Endothelial cell of umbilical vein (primary cell): ENCODE measurements around the gene ARHGEF6. TPM values are rescaled to one million over a fixed set of nuclear protein-coding genes. Genes with fewer than 3 reads are reported as not detected.

ENCODE experiments used
- BruUV-seq: library from RNA; stranded (reverse); fragments of 400-500 nt; replicated peaks from 2 replicates; lab custom pipeline; 2021; lab: Mats Ljungman, UMichigan
- CTCF ChIA-PET: fragments of 300-600, 350-600 bp; sonication (Branson Sonifier 250); formaldehyde crosslinking; loops from one replicate; lab custom pipeline; 2021; ENCODE audit warnings: antibody characterized with exemption, inconsistent platforms; lab: Charles Lee
- POLR2A ChIA-PET: fragments of 300-600, 350-600 bp; sonication (Branson Sonifier 250); formaldehyde crosslinking; loops from one replicate; lab custom pipeline; 2021; ENCODE audit warnings: antibody characterized with exemption, inconsistent platforms; lab: Charles Lee
- DNase-seq: peaks from one replicate; pipeline ENCODE4 v3.0.0-alpha.2; 2011; ENCODE audit warnings: low read depth, low spot score
- FAIRE-seq: peaks from 2 replicates; lab custom pipeline; 2011; peaks lifted over from hg19 to GRCh38; lab: Jason Lieb, UNC
- H2AFZ ChIP-seq: 2 replicates; pipeline ENCODE4 v1.6.0; 2012; ENCODE audit warnings: low read depth, low read length, control low read depth, inconsistent platforms
- H3K27ac ChIP-seq: 2 replicates; pipeline ENCODE4 v1.5.1; 2011; ENCODE audit warnings: low read depth, mild to moderate bottlenecking, control low read depth, low read length, moderate library complexity; ENCODE audit not compliant: insufficient read depth
- H3K27me3 ChIP-seq, 2 experiments: 2 replicates each; pipeline versions ENCODE4 v1.6.0 to v1.6.1; 2011; ENCODE audit warnings: low read length in 2 of 2, mixed read lengths in 1 of 2; ENCODE audit not compliant: control insufficient read depth in 2 of 2, insufficient read depth in 2 of 2
- H3K36me3 ChIP-seq, 2 experiments: 2 replicates in 1 of 2; 3 replicates in 1 of 2; pipeline ENCODE4 v1.5.1; 2011; ENCODE audit warnings: low read length in 2 of 2, mild to moderate bottlenecking in 1 of 2, moderate library complexity in 1 of 2; ENCODE audit not compliant: control insufficient read depth in 2 of 2, insufficient read depth in 2 of 2; ENCODE audit errors: extremely low read depth in 1 of 2
- H3K4me1 ChIP-seq: 3 replicates; pipeline ENCODE4 v1.5.1; 2011; ENCODE audit warnings: mild to moderate bottlenecking, low read length; ENCODE audit not compliant: control insufficient read depth, insufficient read depth; ENCODE audit errors: extremely low read depth
- H3K4me2 ChIP-seq: 2 replicates; pipeline ENCODE4 v1.6.1; 2011; ENCODE audit warnings: low read length, control low read depth, mixed read lengths; ENCODE audit not compliant: insufficient read depth
- H3K4me3 ChIP-seq, 3 experiments: fragments of 200-600 bp in 1 of 3; sonication (generic), shearing (Covaris generic) in 1 of 3; replicated peaks in 1 of 3; 2 replicates each; pipeline ENCODE4 v1.5.1; 2011 to 2016; ENCODE audit warnings: control low read depth in 3 of 3, low read length in 3 of 3, mild to moderate bottlenecking in 2 of 3, inconsistent platforms in 1 of 3, low read depth in 1 of 3, moderate library complexity in 1 of 3; ENCODE audit not compliant: insufficient read depth in 1 of 3
- H3K79me2 ChIP-seq: 2 replicates; pipeline ENCODE4 v1.6.0; 2012; ENCODE audit warnings: low read length, inconsistent platforms; ENCODE audit not compliant: control insufficient read depth, insufficient read depth
- H3K9ac ChIP-seq: replicated peaks from 2 replicates; pipeline ENCODE3; 2011; ENCODE audit warnings: low read length, control low read depth; ENCODE audit not compliant: insufficient read depth; ENCODE audit errors: extremely low read depth
- H3K9me1 ChIP-seq: replicated peaks from 3 replicates; pipeline ENCODE4 v1.6.0; 2011; ENCODE audit warnings: mild to moderate bottlenecking, low read length; ENCODE audit not compliant: control insufficient read depth, insufficient read depth; ENCODE audit errors: extremely low read depth
- H3K9me3 ChIP-seq: replicated peaks from 2 replicates; pipeline ENCODE4 v1.5.1; 2012; ENCODE audit warnings: low read length, inconsistent platforms; ENCODE audit not compliant: control insufficient read depth, insufficient read depth
- H4K20me1 ChIP-seq: replicated peaks from 2 replicates; pipeline ENCODE3; 2011; ENCODE audit warnings: mild to moderate bottlenecking, low read length; ENCODE audit not compliant: control insufficient read depth, insufficient read depth; ENCODE audit errors: extremely low read depth
- EZH2 ChIP-seq: IDR thresholded peaks from 2 replicates; pipeline ENCODE4 v1.6.1; 2012; ENCODE audit warnings: borderline replicate concordance, low read depth, mild to moderate bottlenecking, moderate library complexity, low read length, inconsistent platforms; ENCODE audit not compliant: severe bottlenecking
- FOS ChIP-seq: IDR thresholded peaks from 2 replicates; pipeline ENCODE4 v1.6.1; 2011; ENCODE audit warnings: mild to moderate bottlenecking, low read length, moderate library complexity, borderline replicate concordance; ENCODE audit not compliant: insufficient read depth
- GATA2 ChIP-seq: IDR thresholded peaks from 2 replicates; pipeline ENCODE4 v1.7.0; 2011; ENCODE audit warnings: low read depth, mild to moderate bottlenecking, moderate library complexity, mixed read lengths, low read length; ENCODE audit not compliant: insufficient read length, insufficient read depth
- JUN ChIP-seq: IDR thresholded peaks from 2 replicates; pipeline ENCODE4 v1.6.1; 2011; ENCODE audit warnings: borderline replicate concordance, low read depth; ENCODE audit not compliant: insufficient read length, insufficient read depth
- MYC ChIP-seq: IDR thresholded peaks from one replicate; pipeline ENCODE4 v1.6.1; 2011; ENCODE audit warnings: mild to moderate bottlenecking, low read depth, low read length
- POLR2A ChIP-seq: IDR thresholded peaks from 2 replicates; pipeline ENCODE4 v1.6.1; 2012; ENCODE audit warnings: low read depth, mild to moderate bottlenecking, control low read depth, low read length
- POLR2AphosphoS5 ChIP-seq: IDR thresholded peaks from 2 replicates; pipeline ENCODE4 v1.6.1; 2012; ENCODE audit warnings: low read depth, mild to moderate bottlenecking, control low read depth, low read length, moderate library complexity; ENCODE audit not compliant: insufficient read depth
- dilution Hi-C: fragments of 300-500 bp; cut with MboI; formaldehyde crosslinking; loops from one replicate; pipeline ENCODE4 v1.15.0; 2019; ENCODE audit warnings: low sequenced_read_pairs; ENCODE audit not compliant: extremely low pct_ligation_motif_present
- intact Hi-C: fragments of 100-400 bp; cut with micrococcal nuclease; formaldehyde crosslinking; loops from one replicate; pipeline ENCODE4 v1.10.0; 2022
- polyA plus RNA-seq, 4 experiments: library from polyadenylated mRNA; depleted of rRNA in 3 of 4; stranded (reverse) in 3 of 4; unstranded in 1 of 4; fragments of >200 nt; gene quantifications; 2 replicates each; pipeline versions ENCODE4 v1.2.1 to v1.2.3, GENCODE V29; 2011 to 2012; ENCODE audit warnings: missing spikeins in 1 of 4
- total RNA-seq: library from RNA; stranded (reverse); gene quantifications from 2 replicates; pipeline ENCODE4 v1.2.3, GENCODE V29; 2021
- TF ChIP-seq, protein P1 (sequence below): IDR thresholded peaks from 2 replicates; pipeline ENCODE4 v1.6.1; 2011; ENCODE audit not compliant: insufficient read depth, insufficient read length
- TF ChIP-seq, protein P2 (sequence below), 2 donors: IDR thresholded peaks; 1 replicate in 1 of 2; 2 replicates in 1 of 2; pipeline ENCODE4 v1.5.1; 2011; ENCODE audit warnings: low read length in 2 of 2, mild to moderate bottlenecking in 2 of 2, moderate library complexity in 2 of 2, control low read depth in 1 of 2, inconsistent platforms in 1 of 2, low read depth in 1 of 2; ENCODE audit not compliant: insufficient read depth in 1 of 2; ENCODE audit errors: extremely low read depth in 1 of 2

The ARHGEF6 gene
- total and polyA plus RNA-seq, 2 donors (not counting 3 experiments of a cell fraction or from before 2014, with no cell fraction given) = 4.9 to 6.4 TPM

DNA sequence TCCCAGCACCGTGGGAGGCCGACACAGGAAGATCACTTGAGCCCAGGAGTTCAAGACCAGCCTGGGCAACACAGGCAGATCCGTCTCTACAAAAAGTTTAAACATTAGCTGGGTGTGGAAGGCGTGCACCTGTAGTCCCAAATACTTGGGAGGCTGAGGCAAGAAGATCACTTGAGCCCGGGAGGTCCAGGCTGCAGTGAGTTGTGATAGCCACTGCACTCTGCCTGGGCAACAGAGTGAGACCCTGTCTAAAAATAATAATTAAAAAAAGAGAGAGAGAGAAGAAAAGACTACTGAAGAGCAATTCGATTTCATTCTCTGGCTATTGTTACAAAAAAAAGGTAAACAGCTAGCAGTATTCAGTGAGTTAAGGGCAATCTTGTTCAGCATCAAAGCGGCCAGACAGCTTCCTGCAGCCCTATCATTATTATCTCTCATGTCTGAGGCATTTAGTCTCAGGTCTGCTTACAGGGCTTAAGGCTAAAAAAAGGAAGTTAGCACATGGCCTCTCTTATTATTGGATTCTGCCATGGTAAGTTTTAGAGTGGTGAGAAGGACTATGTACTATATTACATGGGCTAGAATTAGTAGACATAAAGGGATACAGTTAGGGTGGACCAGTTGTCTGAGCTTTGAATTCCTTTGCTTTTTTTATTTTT is 37.9 kb downstream of the ARHGEF6 start:
- no TSS peak for BruUV-seq
- FAIRE-seq (no peak), DNase-seq (no peak)
- no peaks in the 10 kb centered on the region for H3K79me2 ChIP-seq
- no peak overlapping the region for H3K4me3 ChIP-seq
- H2AFZ ChIP-seq = no peak overlapping the region
- no peaks in the 10 kb centered on the region for H3K4me1 ChIP-seq
- intact Hi-C loops (no loop called here), dilution Hi-C loops (no loop called here)
- H3K4me2 ChIP-seq = no peak overlapping the region
- no peak overlapping the region for H3K9ac ChIP-seq
- CTCF ChIA-PET = no interaction called here
- no peaks in the 10 kb centered on the region for H3K9me3 ChIP-seq
- no peaks in the 10 kb centered on the region for H3K9me1 ChIP-seq
- H3K27me3 ChIP-seq = no peaks in the 10 kb centered on the region
- TF ChIP-seq JUN (no peak), FOS (no peak), MYC (no peak), POLR2A (no peak), GATA2 (no peak), EZH2 (no peak), POLR2AphosphoS5 (no peak)
- TF ChIP-seq, protein P1, sequence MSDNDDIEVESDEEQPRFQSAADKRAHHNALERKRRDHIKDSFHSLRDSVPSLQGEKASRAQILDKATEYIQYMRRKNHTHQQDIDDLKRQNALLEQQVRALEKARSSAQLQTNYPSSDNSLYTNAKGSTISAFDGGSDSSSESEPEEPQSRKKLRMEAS = no peak
- TF ChIP-seq, protein P2, sequence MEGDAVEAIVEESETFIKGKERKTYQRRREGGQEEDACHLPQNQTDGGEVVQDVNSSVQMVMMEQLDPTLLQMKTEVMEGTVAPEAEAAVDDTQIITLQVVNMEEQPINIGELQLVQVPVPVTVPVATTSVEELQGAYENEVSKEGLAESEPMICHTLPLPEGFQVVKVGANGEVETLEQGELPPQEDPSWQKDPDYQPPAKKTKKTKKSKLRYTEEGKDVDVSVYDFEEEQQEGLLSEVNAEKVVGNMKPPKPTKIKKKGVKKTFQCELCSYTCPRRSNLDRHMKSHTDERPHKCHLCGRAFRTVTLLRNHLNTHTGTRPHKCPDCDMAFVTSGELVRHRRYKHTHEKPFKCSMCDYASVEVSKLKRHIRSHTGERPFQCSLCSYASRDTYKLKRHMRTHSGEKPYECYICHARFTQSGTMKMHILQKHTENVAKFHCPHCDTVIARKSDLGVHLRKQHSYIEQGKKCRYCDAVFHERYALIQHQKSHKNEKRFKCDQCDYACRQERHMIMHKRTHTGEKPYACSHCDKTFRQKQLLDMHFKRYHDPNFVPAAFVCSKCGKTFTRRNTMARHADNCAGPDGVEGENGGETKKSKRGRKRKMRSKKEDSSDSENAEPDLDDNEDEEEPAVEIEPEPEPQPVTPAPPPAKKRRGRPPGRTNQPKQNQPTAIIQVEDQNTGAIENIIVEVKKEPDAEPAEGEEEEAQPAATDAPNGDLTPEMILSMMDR (IDR thresholded peaks at IDR 0.05; ENCODE audit: extremely low read depth in 1 of 2, insufficient read depth in 1 of 2, low read depth in 1 of 2, low read length in 2 of 2) = no peak
- no peaks in the 10 kb centered on the region for H3K36me3 ChIP-seq
- POLR2A ChIA-PET = no interaction called here
- H3K27ac ChIP-seq = no peak overlapping the region
- no peaks in the 10 kb centered on the region for H4K20me1 ChIP-seq
